ENCODE results near the gene TEX30. TPM values are rescaled to one million over a fixed set of nuclear protein-coding genes. Genes with fewer than 3 reads are reported as not detected.

The TEX30 gene
- total and polyA plus RNA-seq, 2 donors from 2014 or later: 9.9 to 22.7 TPM

GRCh38 chr13:102779436-102780159 lies 6.0 kb upstream of the TEX30 start:
- Histone ChIP-seq H3K36me3 (ENCODE audit: control insufficient read depth in 2 of 3, insufficient read depth in 3 of 3, low read length in 3 of 3) (peaks cover 0 to 2% (median 0%) of the 10 kb centered on the region in 3 donors), H3K4me1 (ENCODE audit: control insufficient read depth in 2 of 3, insufficient read depth in 2 of 3, low read depth in 1 of 3, low read length in 3 of 3) (no peaks in the 10 kb centered on the region), H3K9ac (ENCODE audit: low read length in 3 of 3) (no peak overlapping the region), H3K27me3 (ENCODE audit: control insufficient read depth, insufficient read depth, low read length) (no peaks in the 10 kb centered on the region), H3K9me3 (ENCODE audit: control insufficient read depth in 2 of 3, insufficient read depth in 1 of 3, low read length in 3 of 3) (no peaks in the 10 kb centered on the region), H3K27ac (ENCODE audit: low read depth in 2 of 2, low read length in 2 of 2) (no peak overlapping the region), H3K4me3 (ENCODE audit: low read length in 3 of 3) (no peak overlapping the region)
- FAIRE-seq (no peak), DNase-seq (no peak)
- intact Hi-C loops (cut with DNase I): no loop called here
- TF ChIP-seq, protein P1, sequence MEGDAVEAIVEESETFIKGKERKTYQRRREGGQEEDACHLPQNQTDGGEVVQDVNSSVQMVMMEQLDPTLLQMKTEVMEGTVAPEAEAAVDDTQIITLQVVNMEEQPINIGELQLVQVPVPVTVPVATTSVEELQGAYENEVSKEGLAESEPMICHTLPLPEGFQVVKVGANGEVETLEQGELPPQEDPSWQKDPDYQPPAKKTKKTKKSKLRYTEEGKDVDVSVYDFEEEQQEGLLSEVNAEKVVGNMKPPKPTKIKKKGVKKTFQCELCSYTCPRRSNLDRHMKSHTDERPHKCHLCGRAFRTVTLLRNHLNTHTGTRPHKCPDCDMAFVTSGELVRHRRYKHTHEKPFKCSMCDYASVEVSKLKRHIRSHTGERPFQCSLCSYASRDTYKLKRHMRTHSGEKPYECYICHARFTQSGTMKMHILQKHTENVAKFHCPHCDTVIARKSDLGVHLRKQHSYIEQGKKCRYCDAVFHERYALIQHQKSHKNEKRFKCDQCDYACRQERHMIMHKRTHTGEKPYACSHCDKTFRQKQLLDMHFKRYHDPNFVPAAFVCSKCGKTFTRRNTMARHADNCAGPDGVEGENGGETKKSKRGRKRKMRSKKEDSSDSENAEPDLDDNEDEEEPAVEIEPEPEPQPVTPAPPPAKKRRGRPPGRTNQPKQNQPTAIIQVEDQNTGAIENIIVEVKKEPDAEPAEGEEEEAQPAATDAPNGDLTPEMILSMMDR (IDR thresholded peaks at IDR 0.05; ENCODE audit: borderline replicate concordance, extremely low read depth, insufficient read depth): no peak

DNA sequence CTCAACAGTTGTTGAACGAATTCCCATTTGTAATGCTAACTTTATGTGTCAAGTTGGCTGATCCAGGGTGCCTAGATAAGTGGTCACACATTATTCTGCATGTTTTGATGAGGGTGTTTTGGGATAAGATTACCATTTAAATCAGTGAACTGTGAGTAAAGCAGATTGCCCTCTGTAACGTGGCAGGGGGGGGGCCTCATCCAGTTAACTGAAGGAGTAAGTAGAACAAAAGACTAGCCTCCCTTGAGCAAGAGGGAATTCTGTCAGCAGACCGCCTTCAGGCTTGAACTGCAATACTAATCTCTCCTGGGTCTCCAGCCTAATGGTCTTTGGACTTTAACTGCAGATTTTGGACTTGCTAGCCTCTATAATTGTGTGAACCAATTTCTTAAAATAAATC lies 4.2 kb upstream of the TEX30 start:
- H3K4me3 ChIP-seq (ENCODE audit: low read length in 3 of 3): no peak overlapping the region
- no peak overlapping the region for H3K27ac ChIP-seq (ENCODE audit: low read depth in 2 of 2, low read length in 2 of 2)
- FAIRE-seq (no peak), DNase-seq (no peak)
- H3K36me3 ChIP-seq (ENCODE audit: control insufficient read depth in 2 of 3, insufficient read depth in 3 of 3, low read length in 3 of 3): no peaks in the 10 kb centered on the region
- TF ChIP-seq, protein P1 (IDR thresholded peaks at IDR 0.05; ENCODE audit: borderline replicate concordance, extremely low read depth, insufficient read depth): no peak
- no peaks in the 10 kb centered on the region for H3K9me3 ChIP-seq (ENCODE audit: control insufficient read depth in 2 of 3, insufficient read depth in 1 of 3, low read length in 3 of 3)
- no peaks in the 10 kb centered on the region for H3K27me3 ChIP-seq (ENCODE audit: control insufficient read depth, insufficient read depth, low read length)
- intact Hi-C loops (cut with DNase I): no loop called here
- H3K9ac ChIP-seq (ENCODE audit: low read length in 3 of 3): no peak overlapping the region
- H3K4me1 ChIP-seq (ENCODE audit: control insufficient read depth in 2 of 3, insufficient read depth in 2 of 3, low read depth in 1 of 3, low read length in 3 of 3): peaks cover 0 to 4% (median 3%) of the 10 kb centered on the region in 3 donors

GRCh38 chr13:102776271-102776670 lies 2.7 kb upstream of the TEX30 start:
- H3K9me3 ChIP-seq (ENCODE audit: control insufficient read depth in 2 of 3, insufficient read depth in 1 of 3, low read length in 3 of 3): no peaks in the 10 kb centered on the region
- FAIRE-seq (no peak), DNase-seq (no peak)
- no peaks in the 10 kb centered on the region for H3K27me3 ChIP-seq (ENCODE audit: control insufficient read depth, insufficient read depth, low read length)
- intact Hi-C loops (cut with DNase I): no loop called here
- no peak overlapping the region for H3K4me3 ChIP-seq (ENCODE audit: low read length in 3 of 3)
- H3K27ac ChIP-seq (ENCODE audit: low read depth in 2 of 2, low read length in 2 of 2): no peak overlapping the region
- TF ChIP-seq, protein P1 (IDR thresholded peaks at IDR 0.05; ENCODE audit: borderline replicate concordance, extremely low read depth, insufficient read depth): no peak
- H3K36me3 ChIP-seq (ENCODE audit: control insufficient read depth in 2 of 3, insufficient read depth in 3 of 3, low read length in 3 of 3): no peaks in the 10 kb centered on the region
- peaks cover 0 to 6% (median 4%) of the 10 kb centered on the region in 3 donors for H3K4me1 ChIP-seq (ENCODE audit: control insufficient read depth in 2 of 3, insufficient read depth in 2 of 3, low read depth in 1 of 3, low read length in 3 of 3)
- no peak overlapping the region for H3K9ac ChIP-seq (ENCODE audit: low read length in 3 of 3)
